Epithelial cell of umbilical artery (primary cell): ENCODE data around the gene MED12L. TPM values are rescaled to one million over a fixed set of nuclear protein-coding genes. Genes with fewer than 3 reads are reported as not detected.

ENCODE experiments used
- total RNA-seq: library from RNA; depleted of rRNA; stranded (reverse); fragments of >200 nt; gene quantifications from 2 replicates; pipeline ENCODE4 v1.2.3, GENCODE V29; 2014

MED12L gene
- 0.32 TPM in 1 of 2 replicates, not detected in the other for total RNA-seq

DNA sequence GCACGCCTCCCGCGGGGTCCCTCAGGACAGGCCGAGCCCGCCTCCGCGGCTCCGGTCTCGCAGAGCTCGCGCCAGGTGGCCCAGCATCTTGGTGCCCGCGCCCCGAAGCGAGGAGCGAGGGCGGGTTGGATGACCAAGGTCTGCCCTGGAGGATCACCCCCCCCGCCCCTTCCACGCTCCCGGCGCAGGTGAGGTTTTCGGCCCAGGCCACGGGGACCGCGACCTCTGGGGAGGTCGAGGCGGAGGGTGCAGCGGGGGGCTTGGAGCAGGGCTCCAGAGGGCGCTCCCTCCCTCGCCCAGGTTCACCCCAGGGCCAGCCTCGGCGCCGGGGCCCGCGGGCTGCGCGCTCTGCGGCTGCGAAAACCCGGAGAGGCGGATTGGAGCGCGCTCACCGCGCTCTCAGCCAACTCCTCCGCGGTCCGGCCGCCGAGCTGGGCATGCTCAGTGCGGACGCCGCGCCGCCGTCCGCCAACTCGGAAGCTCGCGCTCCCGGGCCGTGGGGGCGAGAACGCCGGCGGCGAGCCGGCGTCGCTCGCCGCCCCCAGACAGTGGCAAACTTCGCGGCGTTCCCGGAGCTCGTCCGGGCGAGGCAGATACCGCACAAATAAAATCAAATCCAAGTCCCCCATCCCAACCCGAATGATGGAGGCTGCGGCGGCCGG is at the start of gene MED12L:
MED12L (plus strand) TSS at position 438 of the 662 bp plus-strand sequence. CDS start 1,263 bp downstream, outside the sequence.

GRCh38 chr3:151203051-151203420 is 117.6 kb downstream of the MED12L start, which contains the start of gene GPR171:
Gene GPR171 (minus strand): TSS chr3:151203216. CDS start chr3:151199386, 3,830 bp downstream.

DNA sequence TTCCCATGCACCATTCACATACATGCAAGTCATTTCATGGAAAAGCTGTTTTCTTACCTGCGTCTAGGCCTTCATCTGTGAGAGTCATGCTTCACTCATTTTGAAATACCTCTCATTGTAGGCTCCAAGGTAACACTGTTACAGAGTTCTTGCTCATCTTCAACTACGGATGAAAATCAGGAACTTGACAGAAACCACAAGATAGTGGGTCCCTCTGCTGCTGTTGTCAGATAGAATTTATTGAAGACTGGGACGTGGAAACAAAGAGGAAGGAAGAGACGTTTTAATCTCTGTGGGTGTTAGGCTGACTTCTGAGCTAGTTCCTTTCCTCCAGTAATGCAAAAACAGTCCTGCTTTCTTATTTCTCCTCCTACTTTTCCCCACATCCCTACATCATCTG is 192.8 kb downstream of the MED12L start, which contains the start of gene P2RY14:
P2RY14 (minus strand) TSS at position 313 of the 400 bp plus-strand sequence. CDS start 64,226 bp downstream, outside the sequence.

DNA sequence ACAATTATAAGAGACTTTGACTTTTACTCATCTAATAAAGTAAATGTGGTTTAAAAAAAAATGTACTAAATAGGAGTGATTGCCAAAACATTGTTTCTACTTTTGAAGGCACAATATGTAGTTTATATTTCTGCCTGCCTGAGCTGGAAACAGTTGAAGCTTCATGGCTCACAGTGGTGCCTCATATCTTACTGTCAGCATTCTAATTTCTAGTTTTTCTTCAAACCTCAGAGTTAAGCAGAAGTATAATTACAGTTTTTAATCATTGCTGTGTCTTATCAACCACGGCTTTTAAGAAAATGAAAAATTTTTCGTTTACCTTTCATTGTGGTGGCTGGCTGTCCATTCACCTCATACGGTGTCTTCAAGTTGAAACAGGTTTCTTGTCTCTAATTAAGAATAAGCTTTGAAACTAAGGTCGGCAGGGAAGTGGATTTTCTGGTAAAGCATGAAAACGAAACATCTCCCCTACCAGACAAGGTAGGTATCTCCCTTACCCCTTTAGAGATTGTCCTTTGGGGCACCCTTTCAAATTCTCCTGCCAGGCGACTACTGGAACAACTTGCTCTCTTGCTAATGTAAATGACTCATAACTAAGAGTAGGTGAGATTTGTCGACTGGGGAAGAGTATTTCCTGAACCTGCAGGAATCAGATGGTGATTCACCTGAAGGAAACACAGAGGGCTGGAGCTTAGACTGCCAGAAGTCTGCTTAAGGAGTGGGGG is 231.0 kb downstream of the MED12L start, which contains the start of gene GPR87:
GPR87 (minus strand) TSS at position 554 of the 725 bp plus-strand sequence. CDS start 16,720 bp downstream, outside the sequence.

DNA sequence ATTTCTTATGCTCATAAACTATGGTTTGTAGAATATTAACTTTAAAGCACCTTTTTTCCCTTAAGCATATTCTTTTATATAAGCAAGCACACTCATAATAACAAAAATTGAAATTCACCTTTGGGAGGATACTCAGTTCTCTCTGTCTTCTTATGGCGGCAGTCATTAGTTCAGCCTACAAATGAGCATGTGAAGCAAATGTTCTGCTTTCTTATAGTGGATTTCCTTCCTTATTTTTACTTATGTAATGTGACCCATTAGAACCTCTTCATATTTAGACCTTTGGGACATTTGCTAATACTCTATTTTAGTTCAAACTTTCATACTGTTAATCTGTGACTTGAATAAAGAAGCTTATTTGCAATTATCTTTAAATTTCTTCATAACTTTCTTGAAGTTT is 243.9 kb downstream of the MED12L start, which contains the start of gene P2RY13:
P2RY13 (minus strand) TSS at position 187 of the 400 bp plus-strand sequence; CDS start at position 166, 21 bp downstream.

DNA sequence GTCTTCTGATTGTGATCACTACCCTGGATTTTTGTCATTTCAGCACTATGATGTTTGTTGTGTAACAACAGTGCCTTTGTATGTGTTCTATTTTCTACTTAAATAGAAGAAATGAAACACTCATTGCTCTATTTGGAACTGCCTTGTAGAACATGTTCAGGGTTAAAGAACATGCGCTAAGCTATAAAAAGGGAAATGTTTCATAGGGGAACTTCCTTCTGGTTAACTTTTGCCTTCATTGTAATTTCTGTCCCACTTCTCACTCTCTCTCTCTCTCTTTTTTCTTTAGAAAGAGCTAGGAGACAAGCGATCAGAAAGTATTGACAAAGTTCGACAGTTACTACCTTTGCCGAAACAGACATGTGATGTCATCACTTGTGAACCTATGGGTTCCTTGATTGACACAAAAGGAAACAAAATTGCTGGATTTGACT is 299.3 kb downstream of the MED12L start, which contains the start of gene P2RY12:
P2RY12 (minus strand) TSS at position 13 of the 434 bp plus-strand sequence. CDS start 45,908 bp downstream, outside the sequence.

GRCh38 chr3:151460774-151461450 is 375.4 kb downstream of the MED12L start, which contains the start of gene IGSF10:
Gene IGSF10 (minus strand): TSS chr3:151461061. CDS start chr3:151458709, 2,352 bp downstream.

Other genes with a start within 250 kb of the MED12L start
- not detected in 2 replicates for gene MINDY4B, start 180.2 kb upstream of the MED12L start, total RNA-seq
- not detected in 2 replicates for gene CLRN1, start 112.9 kb upstream of the MED12L start, total RNA-seq
- gene GPR171, start 117.6 kb downstream of the MED12L start, total RNA-seq, result not detected in 2 replicates
- gene P2RY14, start 192.9 kb downstream of the MED12L start, total RNA-seq, result not detected in 2 replicates
- under 0.01 TPM in 1 of 2 replicates, not detected in the other for gene GPR87, start 231.2 kb downstream of the MED12L start, total RNA-seq
- not detected in 2 replicates for gene P2RY13, start 243.9 kb downstream of the MED12L start, total RNA-seq